Spleen (tissue), 7 donors: ENCODE results near the gene TOP1.

Experiments
- CTCF ChIP-seq, 11 experiments: fragments of 200-600 bp in 7 of 11; fragments of 450-650 bp in 4 of 11; sonication (generic) in 4 of 11; IDR thresholded peaks in 8 of 11; conservative IDR thresholded peaks in 3 of 11; 1 replicate in 7 of 11; 2 replicates in 4 of 11; pipeline versions ENCODE4 v1.4.0 to v1.8.0; 2016 to 2021; ENCODE audit warnings: antibody characterized with exemption in 11 of 11, inconsistent platforms in 4 of 11, mild to moderate bottlenecking in 1 of 11
- POLR2A ChIP-seq, 3 donors: fragments of 450-650 bp; IDR thresholded peaks; one replicate each; pipeline ENCODE4 v1.5.1; 2017; ENCODE audit warnings: antibody characterized with exemption in 3 of 3, mild to moderate bottlenecking in 1 of 3
- POLR2AphosphoS5 ChIP-seq, 3 donors: sonication (generic); formaldehyde crosslinking; IDR thresholded peaks; one replicate each; pipeline ENCODE4 v1.5.1; 2017; ENCODE audit warnings: antibody characterized with exemption in 3 of 3
- donor health status: DM: no; HTN: no; CAD: no; lungs with moderate emphysema.
- donor health status: DM: no; HTN: no; CAD: no.
- donor health status: DM: no; HTN: no; CAD: no.

GRCh38 chr20:41111578-41111951 is 82.9 kb downstream of the TOP1 start:
- TF ChIP-seq POLR2AphosphoS5 (IDR thresholded peaks at IDR 0.05) (no peak), CTCF (IDR thresholded peaks at IDR 0.05 in 8 of 11, conservative IDR thresholded peaks at IDR 0.05 in 3 of 11) (no peak), POLR2A (IDR thresholded peaks at IDR 0.05) (no peak)
